Endothelial cell (in vitro differentiated cells): ENCODE results near the gene PYGM. TPM values are rescaled to one million over a fixed set of nuclear protein-coding genes. Genes with fewer than 3 reads are reported as not detected.

ENCODE experiments used
- DNase-seq: peaks from one replicate; pipeline ENCODE4 v3.0.0; 2021; ENCODE audit warnings: low spot score
- H3K27ac Mint-ChIP-seq: one replicate; pipeline ENCODE4 v1.8.0; 2021; ENCODE audit warnings: mixed read lengths, inconsistent platforms; ENCODE audit not compliant: unreplicated experiment
- H3K27me3 Mint-ChIP-seq: one replicate; pipeline ENCODE4 v1.8.0; 2021; ENCODE audit warnings: mild to moderate bottlenecking, moderate library complexity, mixed read lengths, inconsistent platforms; ENCODE audit not compliant: unreplicated experiment
- H3K36me3 Mint-ChIP-seq: one replicate; pipeline ENCODE4 v1.8.0; 2021; ENCODE audit warnings: mild to moderate bottlenecking, low read depth, mixed read lengths, inconsistent platforms; ENCODE audit not compliant: unreplicated experiment
- H3K4me1 Mint-ChIP-seq: one replicate; pipeline ENCODE4 v1.8.0; 2021; ENCODE audit warnings: mild to moderate bottlenecking, mixed read lengths, inconsistent platforms; ENCODE audit not compliant: unreplicated experiment
- H3K4me3 Mint-ChIP-seq: one replicate; pipeline ENCODE4 v1.8.0; 2021; ENCODE audit warnings: mild to moderate bottlenecking, mixed read lengths, inconsistent platforms; ENCODE audit not compliant: unreplicated experiment
- H3K9me3 Mint-ChIP-seq: one replicate; pipeline ENCODE4 v1.8.0; 2021; ENCODE audit warnings: mixed read lengths, inconsistent platforms; ENCODE audit not compliant: unreplicated experiment
- CTCF ChIP-seq: fragments of 200-600 bp; sonication (generic); IDR thresholded peaks from one replicate; pipeline ENCODE4 v1.5.0; 2021; ENCODE audit warnings: antibody characterized with exemption; ENCODE audit not compliant: unreplicated experiment
- total RNA-seq: library from RNA; stranded (reverse); fragmentation: NEBNext Ultra II Directional; extraction: Animal tissue kit (Norgen Biotek cat#: 25700); gene quantifications from one replicate; pipeline ENCODE4 v1.2.1, GENCODE V29; 2021; ENCODE audit not compliant: unreplicated experiment

Gene PYGM
- total RNA-seq, 1 donor from 2014 or later = 0.26 TPM

DNA sequence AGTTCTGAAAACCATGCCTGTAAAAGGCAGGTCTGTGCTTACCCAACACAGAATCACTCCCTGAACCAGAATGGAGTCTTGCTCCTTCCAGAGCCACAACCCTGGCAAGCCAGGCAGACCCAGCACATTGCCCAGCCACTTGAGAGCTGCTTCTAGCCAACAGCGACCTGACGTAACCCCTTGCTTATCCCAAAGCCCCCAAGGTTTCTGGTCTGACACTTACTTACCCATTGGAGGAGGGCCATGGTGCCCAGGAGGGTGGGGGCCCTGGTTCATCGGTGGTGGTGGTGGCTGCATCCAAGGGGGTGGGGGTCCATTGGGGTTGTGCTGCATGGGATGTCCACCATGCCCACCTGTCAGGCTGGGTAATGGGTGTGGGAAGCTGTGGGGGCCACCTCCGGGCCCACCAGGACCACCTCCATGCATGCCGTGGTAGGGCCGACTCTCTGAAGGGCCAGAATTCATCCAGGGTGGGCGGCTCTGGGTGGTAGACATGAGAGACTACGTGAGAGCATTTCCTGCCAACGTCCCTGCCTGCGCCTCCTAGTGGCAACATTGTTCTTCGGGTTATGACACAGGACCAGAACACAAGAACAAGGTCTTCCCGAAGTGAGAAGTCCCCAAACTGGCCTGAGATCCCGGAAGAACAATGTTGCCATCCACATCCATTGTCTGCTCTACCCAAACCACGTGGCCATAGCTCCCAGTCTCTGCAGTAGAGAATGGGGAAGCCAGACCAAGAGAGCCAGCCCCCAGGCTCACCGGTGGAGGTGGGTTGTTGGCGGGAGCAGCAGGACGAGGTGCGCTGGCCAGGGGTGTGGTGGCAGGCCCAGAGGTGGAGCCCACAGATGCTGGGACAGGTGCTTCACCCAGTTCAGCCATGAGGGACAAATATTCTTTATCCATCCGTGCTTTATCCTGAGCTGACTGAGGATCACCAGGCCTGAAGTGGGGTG, 7.8 kb upstream of the PYGM start:
- Mint-ChIP-seq H3K4me1 (peaks cover 46% of the 10 kb centered on the region), H3K27ac (peak overlapping the region; percentile 48), H3K27me3 (peaks cover 9% of the 10 kb centered on the region), H3K4me3 (peak overlapping the region; percentile 77), H3K9me3 (no peaks in the 10 kb centered on the region), H3K36me3 (peaks cover 84% of the 10 kb centered on the region)
- DNase-seq = peak; percentile 85
- peak; percentile 87 for TF ChIP-seq CTCF

- no peak for TF ChIP-seq CTCF
- DNase-seq = no peak
- Mint-ChIP-seq H3K4me3 (no peak overlapping the region), H3K9me3 (no peaks in the 10 kb centered on the region), H3K27me3 (peaks cover 13% of the 10 kb centered on the region), H3K4me1 (peaks cover 46% of the 10 kb centered on the region), H3K27ac (peak overlapping the region; percentile 48), H3K36me3 (peaks cover 83% of the 10 kb centered on the region)
Measured at GRCh38 chr11:64766881-64767280, 7.1 kb upstream of the PYGM start.

DNA sequence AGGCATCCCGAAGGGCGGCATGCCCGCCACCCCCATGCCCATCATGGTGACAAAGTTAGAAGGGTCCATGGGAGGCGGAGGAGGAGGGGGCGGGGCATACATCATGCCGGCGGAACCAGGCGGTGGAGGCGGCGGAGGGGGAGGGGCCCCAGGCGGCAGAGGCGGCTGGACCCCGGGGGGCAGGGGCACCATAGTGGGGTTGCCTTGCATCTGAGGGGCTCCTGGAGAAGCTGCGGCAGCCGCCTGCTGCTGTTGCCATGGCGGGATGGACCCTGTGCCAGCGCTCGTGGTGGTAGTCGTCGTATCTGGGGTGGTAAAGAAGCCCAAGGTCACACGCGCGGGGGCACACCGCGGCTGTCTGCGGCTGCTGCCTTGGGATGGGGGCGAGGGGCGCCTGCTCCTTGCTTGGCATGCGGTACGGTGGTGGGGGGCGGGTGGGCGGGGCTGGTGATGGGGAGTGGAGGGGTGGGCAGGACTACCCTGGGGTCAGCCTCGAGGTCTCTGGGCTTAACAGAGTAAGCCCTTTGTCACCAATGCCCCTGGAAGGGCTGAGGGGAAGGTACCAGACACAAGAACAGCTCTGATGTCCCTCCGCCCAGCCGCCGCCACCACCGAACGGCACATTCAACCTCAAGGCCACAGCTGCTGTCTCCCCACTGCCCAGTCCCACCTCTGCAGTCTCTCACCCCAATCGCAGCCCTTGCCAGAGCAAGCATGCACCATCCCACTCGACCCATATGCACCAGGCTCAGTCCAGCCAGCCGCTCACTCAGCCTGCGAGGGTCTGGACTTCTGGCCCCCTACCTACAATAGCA, 6.3 kb upstream of the PYGM start:
- no peak for DNase-seq
- H3K36me3 Mint-ChIP-seq = peaks cover 79% of the 10 kb centered on the region

GRCh38 chr11:64765291-64765850, 5.6 kb upstream of the PYGM start:
- H3K4me3 Mint-ChIP-seq = peak overlapping the region; percentile 62
- peaks cover 44% of the 10 kb centered on the region for H3K4me1 Mint-ChIP-seq
- peaks cover 13% of the 10 kb centered on the region for H3K27me3 Mint-ChIP-seq
- H3K9me3 Mint-ChIP-seq = no peaks in the 10 kb centered on the region
- peak; percentile 21 for TF ChIP-seq CTCF
- peak overlapping the region; percentile 36 for H3K27ac Mint-ChIP-seq
- H3K36me3 Mint-ChIP-seq = peaks cover 72% of the 10 kb centered on the region
- DNase-seq = no peak

More for the DNA sequence above, 6.3 kb upstream of the PYGM start:
- Mint-ChIP-seq H3K4me1 (peaks cover 44% of the 10 kb centered on the region), H3K9me3 (no peaks in the 10 kb centered on the region), H3K27ac (peak overlapping the region; percentile 24), H3K4me3 (peak overlapping the region; percentile 59), H3K27me3 (peaks cover 13% of the 10 kb centered on the region)
- TF ChIP-seq CTCF = no peak
